ENCODE measurements around the gene ACAP1.
A peak's percentile ranks its signal among the peaks of the same experiment; 100 is the strongest.

Gene ACAP1

GRCh38 chr17:7311110-7311705 lies 25.1 kb upstream of the ACAP1 start:
- DNase-seq = no peak

GRCh38 chr17:7312432-7313087 lies 23.8 kb upstream of the ACAP1 start:
- DNase-seq = no peak

GRCh38 chr17:7313088-7313889 lies 23.0 kb upstream of the ACAP1 start:
- DNase-seq = no peak

GRCh38 chr17:7313890-7314718 lies 22.2 kb upstream of the ACAP1 start:
- no peak for DNase-seq

- DNase-seq = peak; percentile 21 to 94 (median 84)
Observed at GRCh38 chr17:7314719-7315569, 21.4 kb upstream of the ACAP1 start, which contains the start of gene GPS2. Gene GPS2 (minus strand): TSS chr17:7315360. CDS start chr17:7315052, 308 bp downstream.

- peak in 4 of 56 donors; percentile 9 to 33 (median 22) for DNase-seq
Observed at GRCh38 chr17:7315570-7316235, 20.6 kb upstream of the ACAP1 start.

- no peak for DNase-seq
Observed at GRCh38 chr17:7317161-7317803, 19.0 kb upstream of the ACAP1 start.

GRCh38 chr17:7318121-7318860 lies 18.0 kb upstream of the ACAP1 start:
- DNase-seq = no peak

- DNase-seq = no peak
Observed at GRCh38 chr17:7321466-7321865, 14.9 kb upstream of the ACAP1 start.

- no peak for DNase-seq
Observed at GRCh38 chr17:7322520-7323194, 13.7 kb upstream of the ACAP1 start.

GRCh38 chr17:7323731-7324437 lies 12.4 kb upstream of the ACAP1 start:
- DNase-seq = peak in 7 of 56 donors; percentile 9 to 58 (median 18)

GRCh38 chr17:7324438-7324779 lies 11.9 kb upstream of the ACAP1 start:
- no peak for DNase-seq

- DNase-seq = no peak
Observed at GRCh38 chr17:7325031-7325528, 11.2 kb upstream of the ACAP1 start.

GRCh38 chr17:7326186-7326585 lies 10.1 kb upstream of the ACAP1 start:
- no peak for DNase-seq

GRCh38 chr17:7327056-7327455 lies 9.3 kb upstream of the ACAP1 start:
- no peak for DNase-seq

GRCh38 chr17:7327501-7327900 lies 8.8 kb upstream of the ACAP1 start:
- DNase-seq = no peak

GRCh38 chr17:7328009-7328408 lies 8.3 kb upstream of the ACAP1 start:
- DNase-seq = no peak
